DOHH2 (cell line): Measurements from ENCODE around the gene NDUFA13.

Experiments
- H3F3A ChIP-seq: fragments of 200-600 bp; sonication (generic), shearing (Covaris generic); 2 replicates; pipeline ENCODE4 v1.6.0; 2016; ENCODE audit warnings: antibody characterized with exemption, mild to moderate bottlenecking; ENCODE audit not compliant: control insufficient read depth, insufficient read depth
- H3K27ac ChIP-seq: fragments of 200-600 bp; sonication (generic); 2 replicates; pipeline ENCODE4 v1.5.1; 2014; ENCODE audit warnings: low read depth, mild to moderate bottlenecking, low read length, moderate library complexity
- H3K27me3 ChIP-seq: fragments of 200-600 bp; sonication (generic); 2 replicates; pipeline ENCODE4 v1.6.1; 2014; ENCODE audit warnings: mild to moderate bottlenecking, low read length, mixed read lengths; ENCODE audit not compliant: control insufficient read depth
- H3K36me3 ChIP-seq: fragments of 200-600 bp; sonication (generic); 2 replicates; pipeline ENCODE4 v1.6.1; 2014; ENCODE audit warnings: mild to moderate bottlenecking, low read length, moderate library complexity, mixed read lengths; ENCODE audit not compliant: control insufficient read depth
- H3K4me1 ChIP-seq: fragments of 200-600 bp; sonication (generic); 2 replicates; pipeline ENCODE4 v1.6.1; 2014; ENCODE audit warnings: mild to moderate bottlenecking, low read length, mixed read lengths; ENCODE audit not compliant: control insufficient read depth
- H3K4me2 ChIP-seq: fragments of 200-600 bp; sonication (generic); 2 replicates; pipeline ENCODE4 v1.6.0; 2014; ENCODE audit warnings: mild to moderate bottlenecking, low read length, moderate library complexity
- H3K4me3 ChIP-seq: fragments of 200-600 bp; sonication (generic); 2 replicates; pipeline ENCODE4 v1.5.1; 2014; ENCODE audit warnings: mild to moderate bottlenecking, low read length, mixed read lengths
- H3K79me2 ChIP-seq: fragments of 200-600 bp; sonication (generic); 2 replicates; pipeline ENCODE4 v1.6.1; 2014; ENCODE audit warnings: mild to moderate bottlenecking, low read length, mixed read lengths; ENCODE audit not compliant: control insufficient read depth
- H3K9me2 ChIP-seq: fragments of 200-600 bp; sonication (generic); replicated peaks from 2 replicates; pipeline ENCODE4 v1.6.1; 2014; ENCODE audit warnings: mild to moderate bottlenecking, low read length, mixed read lengths; ENCODE audit not compliant: control insufficient read depth
- H3K9me3 ChIP-seq: fragments of 200-600 bp; sonication (generic); 2 replicates; pipeline ENCODE4 v1.6.1; 2014; ENCODE audit warnings: antibody characterized with exemption, low read length, mixed read lengths; ENCODE audit not compliant: control insufficient read depth, insufficient read depth
- H4K20me1 ChIP-seq: fragments of 200-600 bp; sonication (generic); 2 replicates; pipeline ENCODE4 v1.6.0; 2014; ENCODE audit warnings: low read depth, mild to moderate bottlenecking, antibody characterized with exemption, low read length, moderate library complexity; ENCODE audit not compliant: control insufficient read depth, insufficient read depth
- EZH2phosphoT487 ChIP-seq: fragments of 200-600 bp; sonication (generic); IDR thresholded peaks from 2 replicates; pipeline ENCODE4 v1.6.1; 2017; ENCODE audit warnings: borderline replicate concordance, mild to moderate bottlenecking, antibody characterized with exemption, low read length, moderate library complexity, mixed read lengths
- TF ChIP-seq, protein P1 (sequence below): fragments of 200-600 bp; sonication (generic); IDR thresholded peaks from one replicate; pipeline ENCODE4 v1.5.1; 2014; ENCODE audit warnings: antibody characterized with exemption, mild to moderate bottlenecking, low read depth, low read length; ENCODE audit not compliant: poor library complexity, severe bottlenecking

NDUFA13 gene

DNA sequence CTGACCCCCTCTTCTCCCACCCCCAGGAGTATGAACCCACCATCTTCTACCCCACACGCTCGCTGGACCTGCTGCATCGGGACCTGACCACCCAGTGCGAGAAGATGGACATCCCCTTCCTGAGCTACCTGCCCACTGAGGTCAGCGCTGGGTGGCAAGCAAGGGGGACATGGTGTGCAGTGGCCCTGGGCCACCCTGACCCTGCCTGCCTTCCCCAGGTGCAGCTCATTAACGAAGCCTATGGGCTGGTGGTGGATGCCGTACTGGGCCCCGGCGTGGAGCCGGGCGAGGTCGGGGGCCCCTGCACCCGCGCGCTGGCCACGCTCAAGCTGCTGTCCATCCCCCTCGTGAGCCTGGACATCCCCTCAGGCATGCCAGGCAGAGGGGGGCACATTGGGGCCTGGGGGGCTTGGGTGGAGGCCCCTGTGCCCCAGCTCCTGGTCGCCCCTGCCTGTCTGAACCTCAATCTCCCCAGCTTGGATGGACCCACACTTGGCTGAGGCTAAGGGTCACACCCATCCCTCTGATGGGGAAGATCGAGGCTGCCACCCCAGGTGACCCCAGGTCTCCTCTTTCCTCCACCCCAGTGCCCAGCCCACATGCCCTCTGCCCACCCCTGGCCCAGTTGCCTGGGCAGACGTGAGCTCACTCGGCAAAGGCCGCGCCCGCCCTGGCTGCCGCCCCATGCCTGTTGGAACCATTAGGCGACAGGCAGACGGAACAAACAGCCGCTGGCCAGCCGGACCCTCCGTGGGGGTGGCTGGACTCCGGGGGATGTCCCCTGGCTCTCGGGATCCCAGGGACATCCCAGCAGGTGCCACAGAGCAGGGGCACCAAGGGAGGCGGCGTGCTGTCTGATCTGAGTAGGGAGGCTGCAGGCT lies 19.5 kb downstream of the NDUFA13 start:
- no peak overlapping the region for H3K27ac ChIP-seq
- H3K36me3 ChIP-seq, result peaks cover 3% of the 10 kb centered on the region; the same call in 1 of the 2 replicates
- no peaks in the 10 kb centered on the region for H4K20me1 ChIP-seq
- H3K4me3 ChIP-seq, result no peak overlapping the region
- H3F3A ChIP-seq, result peaks cover 8% of the 10 kb centered on the region
- peaks cover 24% of the 10 kb centered on the region for H3K4me1 ChIP-seq
- no peaks in the 10 kb centered on the region for H3K9me3 ChIP-seq
- peaks cover 16% of the 10 kb centered on the region for H3K27me3 ChIP-seq
- TF ChIP-seq, protein P1, sequence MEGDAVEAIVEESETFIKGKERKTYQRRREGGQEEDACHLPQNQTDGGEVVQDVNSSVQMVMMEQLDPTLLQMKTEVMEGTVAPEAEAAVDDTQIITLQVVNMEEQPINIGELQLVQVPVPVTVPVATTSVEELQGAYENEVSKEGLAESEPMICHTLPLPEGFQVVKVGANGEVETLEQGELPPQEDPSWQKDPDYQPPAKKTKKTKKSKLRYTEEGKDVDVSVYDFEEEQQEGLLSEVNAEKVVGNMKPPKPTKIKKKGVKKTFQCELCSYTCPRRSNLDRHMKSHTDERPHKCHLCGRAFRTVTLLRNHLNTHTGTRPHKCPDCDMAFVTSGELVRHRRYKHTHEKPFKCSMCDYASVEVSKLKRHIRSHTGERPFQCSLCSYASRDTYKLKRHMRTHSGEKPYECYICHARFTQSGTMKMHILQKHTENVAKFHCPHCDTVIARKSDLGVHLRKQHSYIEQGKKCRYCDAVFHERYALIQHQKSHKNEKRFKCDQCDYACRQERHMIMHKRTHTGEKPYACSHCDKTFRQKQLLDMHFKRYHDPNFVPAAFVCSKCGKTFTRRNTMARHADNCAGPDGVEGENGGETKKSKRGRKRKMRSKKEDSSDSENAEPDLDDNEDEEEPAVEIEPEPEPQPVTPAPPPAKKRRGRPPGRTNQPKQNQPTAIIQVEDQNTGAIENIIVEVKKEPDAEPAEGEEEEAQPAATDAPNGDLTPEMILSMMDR, result no peak
- TF ChIP-seq EZH2phosphoT487, result no peak
- no peak overlapping the region for H3K4me2 ChIP-seq
- no peaks in the 10 kb centered on the region for H3K79me2 ChIP-seq
- no peaks in the 10 kb centered on the region for H3K9me2 ChIP-seq

DNA sequence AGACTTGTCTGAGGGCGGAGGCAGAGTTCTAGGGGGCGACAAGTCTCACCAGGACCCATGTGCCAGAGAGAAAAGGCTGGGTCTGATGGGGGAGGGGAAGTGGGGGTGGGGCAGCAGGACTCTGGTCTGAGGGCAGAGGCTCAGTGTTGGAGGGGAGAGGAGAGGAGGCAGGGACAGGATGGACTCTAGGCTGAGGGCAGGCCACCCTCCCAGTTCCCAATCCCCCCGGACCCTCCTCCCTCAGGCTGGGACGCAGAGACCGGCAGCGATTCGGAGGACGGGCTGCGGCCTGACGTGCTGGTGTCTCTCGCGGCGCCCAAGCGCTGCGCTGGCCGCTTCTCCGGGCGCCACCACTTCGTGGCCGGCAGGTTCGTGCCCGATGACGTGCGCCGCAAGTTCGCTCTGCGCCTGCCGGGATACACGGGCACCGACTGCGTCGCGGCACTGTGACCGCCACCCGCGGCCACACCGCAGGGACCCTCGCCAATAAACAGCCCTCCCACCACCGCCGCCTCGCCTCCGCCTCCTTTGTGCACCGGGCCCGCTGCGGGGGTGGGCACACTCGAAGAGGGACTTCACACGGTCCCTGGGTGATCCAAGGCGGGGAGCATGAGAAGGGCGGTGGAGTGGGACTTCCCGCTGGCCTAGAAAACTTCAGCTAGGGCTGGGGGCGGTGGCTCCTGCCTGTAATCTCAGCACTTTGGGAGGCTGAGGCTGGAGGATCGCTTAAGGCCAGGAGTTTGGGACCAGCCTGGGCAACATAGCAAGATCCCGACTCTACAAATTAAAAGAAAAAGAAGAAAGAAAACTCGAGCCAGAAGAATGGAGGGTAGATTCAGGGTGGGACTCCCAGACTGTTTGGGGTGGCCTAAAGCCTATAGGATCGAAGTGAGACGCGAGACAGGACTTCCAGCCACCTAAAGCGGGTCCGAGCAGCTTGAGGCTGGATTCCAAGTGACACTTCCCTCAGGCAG lies 21.3 kb downstream of the NDUFA13 start:
- Histone ChIP-seq H3F3A (peaks cover 3% of the 10 kb centered on the region), H3K36me3 (no peaks in the 10 kb centered on the region), H3K27me3 (peaks cover 16% of the 10 kb centered on the region), H3K79me2 (no peaks in the 10 kb centered on the region), H4K20me1 (no peaks in the 10 kb centered on the region), H3K9me3 (no peaks in the 10 kb centered on the region), H3K4me1 (peaks cover 30% of the 10 kb centered on the region), H3K4me2 (peak overlapping the region; percentile 55), H3K9me2 (no peaks in the 10 kb centered on the region), H3K27ac (no peak overlapping the region), H3K4me3 (peak overlapping the region; percentile 57; the same call in 1 of the 2 replicates)
- TF ChIP-seq, protein P1, result no peak
- no peak for TF ChIP-seq EZH2phosphoT487

DNA sequence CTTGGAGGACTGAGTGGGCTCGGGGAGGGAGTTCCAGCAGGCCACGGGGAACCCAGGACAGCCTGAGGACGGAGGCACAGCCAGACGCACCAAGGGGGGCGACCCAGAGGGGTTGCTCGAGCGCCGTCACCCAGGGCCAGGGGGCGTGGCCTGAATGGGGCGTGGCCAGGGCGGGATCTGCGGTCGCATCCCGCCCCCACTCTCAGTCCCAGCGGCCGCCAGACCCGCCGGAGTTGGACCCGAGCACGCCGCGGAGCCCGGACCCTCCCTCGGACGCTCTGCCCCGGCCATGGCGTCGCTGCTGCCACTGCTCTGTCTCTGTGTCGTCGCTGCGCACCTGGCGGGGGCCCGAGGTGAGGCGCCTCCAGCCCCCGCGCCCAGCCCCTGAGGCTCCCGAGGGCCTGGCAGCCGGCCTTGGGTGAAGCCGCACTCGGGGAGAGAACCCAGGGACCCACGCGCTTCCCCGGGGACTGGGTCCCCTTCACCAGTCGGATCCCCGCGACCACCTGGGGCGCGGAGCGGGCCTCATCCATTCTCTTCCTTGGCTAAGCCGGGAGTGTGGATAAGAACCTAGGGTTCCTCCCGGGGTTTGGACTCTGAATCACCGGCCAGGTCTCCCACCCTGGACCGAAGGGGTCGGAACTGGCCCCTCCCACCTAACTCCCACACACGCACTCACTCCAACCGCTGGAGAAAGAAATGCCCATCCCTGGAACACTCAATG lies 22.2 kb downstream of the NDUFA13 start, which contains the start of gene CILP2:
Gene CILP2 (plus strand): TSS at position 205 of the 724 bp plus-strand sequence. CDS start 85 bp downstream, at position 290.
- Histone ChIP-seq H3K27me3 (peaks cover 16% of the 10 kb centered on the region), H3K27ac (no peak within 1 kb of the TSS), H3K4me1 (peaks cover 24% of the 10 kb centered on the region), H3K9me3 (no peaks in the 10 kb centered on the region), H3K79me2 (no peaks in the 10 kb centered on the region), H4K20me1 (no peaks in the 10 kb centered on the region), H3K4me2 (peak within 1 kb of the TSS; percentile 55), H3K36me3 (no peaks in the 10 kb centered on the region), H3K4me3 (peak within 1 kb of the TSS; percentile 57), H3K9me2 (no peaks in the 10 kb centered on the region), H3F3A (peaks cover 3% of the 10 kb centered on the region)
- TF ChIP-seq, protein P1, result no peak
- TF ChIP-seq EZH2phosphoT487, result peak; percentile 21; the same call in 1 of the 2 replicates
